HG02610 (cell line): ENCODE results near the gene IFIH1.

Experiments used
- ATAC-seq: cut with Tn5 transposase; IDR thresholded peaks from one replicate; pipeline ENCODE4 v1.9.1; 2021; ENCODE audit warnings: mild to moderate bottlenecking, moderate library complexity; ENCODE audit not compliant: unreplicated experiment

Gene IFIH1

DNA sequence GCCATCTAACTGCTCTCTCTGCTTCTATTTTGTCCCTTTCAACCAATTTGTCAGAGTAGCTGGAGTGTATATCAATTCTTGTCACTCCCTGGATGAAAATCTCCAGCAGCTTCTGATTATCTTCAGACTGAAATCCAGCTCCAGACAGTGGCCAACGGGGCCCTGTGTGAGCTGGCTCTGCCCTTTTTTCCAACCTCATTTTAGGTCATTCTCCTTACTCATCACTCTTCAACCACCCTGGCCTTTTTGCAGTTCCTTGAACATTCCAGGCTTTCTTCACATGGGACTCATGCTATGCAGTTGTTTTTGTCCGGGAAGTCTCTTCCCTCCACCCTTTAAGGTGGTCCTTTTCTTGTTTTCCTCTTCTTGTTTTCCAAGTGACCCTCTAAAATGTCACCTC lies 59.8 kb downstream of the IFIH1 start:
- ATAC-seq = no peak

DNA sequence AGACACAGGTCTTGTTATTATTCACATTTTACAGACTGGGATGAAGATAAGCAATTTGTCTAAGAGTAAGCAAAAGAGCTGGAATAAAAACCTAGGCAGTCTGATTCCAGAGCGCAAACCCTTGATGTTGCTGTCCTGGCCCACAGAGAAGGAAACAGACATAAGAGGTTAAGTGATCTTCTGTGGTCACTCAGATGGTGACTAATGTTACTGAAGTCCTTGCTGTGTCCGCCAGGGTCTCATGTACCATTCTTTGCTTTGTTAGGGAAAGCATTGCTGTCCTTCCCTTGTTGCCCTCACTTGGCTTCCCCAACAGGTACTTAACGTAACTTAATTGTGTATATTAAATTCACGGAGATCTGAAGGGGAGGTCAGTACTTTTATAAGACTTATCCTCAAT lies 60.3 kb downstream of the IFIH1 start:
- no peak for ATAC-seq

- no peak for ATAC-seq
These were observed 61.1 kb downstream of the IFIH1 start for GRCh38 chr2:162257425-162257824.

DNA sequence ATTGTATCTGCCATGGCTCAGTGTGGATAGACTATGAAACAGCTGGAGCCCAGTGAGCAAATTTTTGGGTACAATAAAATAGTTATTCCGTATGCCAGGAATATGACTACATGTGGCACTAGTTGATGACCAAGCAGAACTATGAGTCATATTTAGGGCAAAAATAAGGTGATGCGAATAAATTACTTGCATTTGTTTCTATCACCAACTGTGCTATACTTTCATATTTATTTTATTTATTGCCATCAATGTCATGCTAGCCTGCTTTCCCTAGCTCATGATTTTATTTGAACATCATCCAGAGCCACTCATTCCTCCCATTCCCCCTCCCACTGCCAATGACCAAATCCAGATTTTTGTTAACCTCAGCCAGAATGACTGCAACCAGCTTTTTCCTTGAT lies 61.9 kb downstream of the IFIH1 start:
- no peak for ATAC-seq

- ATAC-seq = no peak
These were observed 64.1 kb downstream of the IFIH1 start for GRCh38 chr2:162254236-162254871.

- ATAC-seq = no peak
These were observed 65.0 kb downstream of the IFIH1 start for GRCh38 chr2:162253435-162253834.

DNA sequence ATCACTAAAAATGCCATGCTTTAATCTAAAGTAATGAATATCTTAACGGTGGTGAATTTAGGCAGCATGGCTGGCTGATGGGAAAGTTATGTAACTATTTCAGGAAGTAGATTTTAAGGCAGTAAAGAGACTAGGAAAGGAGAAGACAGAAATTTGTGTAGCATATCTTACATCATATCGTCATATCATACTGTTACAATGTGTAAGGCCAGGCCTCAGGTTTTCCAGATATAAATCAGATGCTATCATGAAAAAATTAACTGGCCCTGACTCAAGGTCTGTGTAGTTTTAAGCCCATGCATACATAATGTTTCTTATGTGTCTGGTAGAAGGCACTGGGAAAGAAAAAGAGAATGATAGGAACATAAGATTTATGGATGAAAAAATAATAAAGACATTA lies 66.3 kb downstream of the IFIH1 start:
- no peak for ATAC-seq

- no peak for ATAC-seq
These were observed 72.7 kb downstream of the IFIH1 start for GRCh38 chr2:162245781-162246180.

DNA sequence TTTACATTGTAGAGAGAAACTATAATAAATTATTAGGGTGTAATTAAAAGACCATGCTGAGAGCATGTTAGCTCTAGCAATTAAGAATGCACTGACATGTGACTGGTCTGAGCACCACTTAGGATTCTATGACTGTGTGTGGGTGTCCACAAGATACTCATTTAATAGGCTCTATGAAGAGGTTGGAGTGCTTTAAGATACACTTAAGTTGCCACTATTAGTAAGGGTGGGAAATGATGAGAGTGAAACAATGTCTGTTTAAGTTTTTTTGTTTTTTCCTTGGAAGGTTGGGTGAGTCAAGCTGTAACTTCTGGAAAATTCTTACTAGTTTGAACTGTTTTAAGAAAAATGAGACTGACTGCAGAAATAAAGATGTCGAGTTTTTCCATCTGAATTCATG lies 73.4 kb downstream of the IFIH1 start:
- no peak for ATAC-seq

- ATAC-seq = no peak
These were observed 73.9 kb downstream of the IFIH1 start for GRCh38 chr2:162244541-162245031.

- ATAC-seq = no peak
These were observed 74.8 kb downstream of the IFIH1 start for GRCh38 chr2:162243715-162244114.

GRCh38 chr2:162243294-162243693 lies 75.2 kb downstream of the IFIH1 start, which contains the start of gene FAP:
TSS of gene FAP (minus strand) at chr2:162243445. CDS start at chr2:162243327, 118 bp downstream.
- ATAC-seq = no peak

- ATAC-seq = no peak
These were observed 75.8 kb downstream of the IFIH1 start for GRCh38 chr2:162242586-162243280.

- ATAC-seq = no peak
These were observed 76.9 kb downstream of the IFIH1 start for GRCh38 chr2:162241571-162241970.

DNA sequence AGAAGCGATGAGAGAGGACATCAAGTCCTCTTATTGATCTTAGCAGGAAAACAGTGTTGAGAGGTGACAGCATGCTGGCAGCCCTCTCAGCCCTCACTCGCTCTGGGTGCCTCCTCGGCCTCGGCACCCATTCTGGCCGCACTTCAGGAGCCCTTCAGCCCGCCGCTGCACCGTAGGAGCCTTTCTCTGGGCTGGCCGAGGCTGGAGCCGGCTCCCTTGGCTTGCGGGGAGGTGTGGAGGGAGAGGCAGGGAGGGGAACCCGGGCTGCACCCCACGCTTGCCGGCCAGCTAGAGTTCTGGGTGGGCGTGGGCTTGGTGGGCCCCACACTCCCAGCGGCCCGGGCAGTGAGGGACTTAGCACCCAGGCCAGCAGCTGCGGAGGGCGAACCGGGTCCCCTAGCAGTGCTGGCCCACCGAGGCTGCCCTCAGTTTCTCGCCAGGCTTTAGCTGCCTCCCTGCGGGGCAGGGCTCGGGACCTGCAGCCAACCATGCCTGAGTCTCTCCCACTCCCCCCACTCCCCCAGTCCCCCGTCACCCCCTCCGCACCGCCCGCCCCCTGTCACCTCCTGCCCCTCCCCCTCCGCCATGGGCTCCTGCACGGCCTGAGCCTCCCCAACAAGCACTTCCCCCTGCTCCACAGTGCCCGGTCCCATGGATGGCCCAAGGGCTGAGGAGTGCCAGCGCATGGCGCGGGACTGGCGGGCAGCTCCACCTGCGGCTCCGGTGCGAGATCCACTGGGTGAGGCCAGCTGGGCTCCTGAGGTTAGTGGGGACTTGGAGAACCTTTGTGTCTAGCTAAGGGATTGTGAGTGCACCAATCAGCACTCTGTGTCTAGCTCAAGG lies 83.6 kb downstream of the IFIH1 start:
- no peak for ATAC-seq

DNA sequence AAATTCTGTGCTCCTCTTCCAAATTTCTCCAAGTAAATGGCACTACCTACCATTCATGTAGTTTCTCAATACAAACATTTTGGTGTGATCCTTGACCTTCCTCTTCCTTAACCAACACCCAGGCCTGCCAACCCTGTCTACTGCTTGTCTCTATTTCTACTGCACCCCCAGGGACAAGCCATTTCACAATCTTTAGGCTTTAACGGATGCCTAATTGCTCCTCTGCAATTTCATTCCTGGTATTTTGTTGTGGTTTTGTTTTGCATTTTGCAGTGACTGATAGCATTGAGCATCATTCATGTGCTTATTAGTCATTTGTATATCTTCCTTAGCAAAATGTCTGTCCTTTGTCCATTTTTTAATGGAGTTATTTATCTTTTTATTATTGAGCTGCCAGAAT lies 85.3 kb downstream of the IFIH1 start:
- no peak for ATAC-seq

DNA sequence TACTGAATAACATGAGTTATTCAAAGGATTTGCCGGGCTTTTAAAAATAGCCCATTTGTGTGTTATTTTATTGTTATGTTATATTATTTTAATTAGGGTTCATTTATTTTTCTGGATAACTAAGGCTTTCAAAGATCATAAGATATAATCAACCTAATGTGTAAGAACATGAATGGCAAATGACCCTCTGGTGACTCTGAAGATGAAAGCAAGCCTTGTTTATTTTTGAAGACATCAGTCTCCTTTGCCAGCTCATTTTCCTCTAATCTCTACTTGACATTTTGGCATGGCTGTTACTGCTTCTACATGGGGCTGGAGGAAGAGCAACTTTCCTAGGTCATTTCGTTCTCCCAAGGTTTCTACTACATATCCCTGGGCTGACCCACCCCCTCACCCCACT lies 85.8 kb downstream of the IFIH1 start:
- no peak for ATAC-seq

DNA sequence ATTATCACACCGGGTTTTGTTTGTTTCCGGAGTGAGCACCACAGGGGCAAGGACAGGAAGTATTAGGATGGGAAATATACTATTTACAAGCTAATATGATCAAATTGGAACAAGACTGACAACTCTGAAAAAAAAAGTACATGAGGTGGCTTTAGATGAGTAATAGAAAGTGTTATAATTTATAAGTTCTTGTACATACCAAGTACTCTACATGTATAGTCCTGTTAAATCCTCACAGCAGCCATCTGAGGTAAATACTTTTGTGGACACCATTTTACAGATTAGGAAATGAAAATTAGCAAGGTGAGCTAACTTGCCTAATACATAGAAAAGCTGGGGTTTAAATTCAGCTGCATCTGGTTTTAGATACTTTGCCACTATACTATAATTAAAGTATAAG lies 86.5 kb downstream of the IFIH1 start:
- ATAC-seq = no peak

- no peak for ATAC-seq
These were observed 87.7 kb downstream of the IFIH1 start for GRCh38 chr2:162230761-162231160.

- ATAC-seq = no peak
These were observed 91.6 kb downstream of the IFIH1 start for GRCh38 chr2:162226836-162227235.

- peak; percentile 95 for ATAC-seq
These were observed 97.4 kb downstream of the IFIH1 start for GRCh38 chr2:162221064-162221463.

- ATAC-seq = no peak
These were observed 98.1 kb downstream of the IFIH1 start for GRCh38 chr2:162220368-162220767.
